ENCODE results near the gene SLC5A5. TPM values are rescaled to one million over a fixed set of nuclear protein-coding genes. Genes with fewer than 3 reads are reported as not detected.

The SLC5A5 gene
- total and polyA plus RNA-seq, 2 of the 4 experiments (the other 2 are of a cell fraction) = not detected

DNA sequence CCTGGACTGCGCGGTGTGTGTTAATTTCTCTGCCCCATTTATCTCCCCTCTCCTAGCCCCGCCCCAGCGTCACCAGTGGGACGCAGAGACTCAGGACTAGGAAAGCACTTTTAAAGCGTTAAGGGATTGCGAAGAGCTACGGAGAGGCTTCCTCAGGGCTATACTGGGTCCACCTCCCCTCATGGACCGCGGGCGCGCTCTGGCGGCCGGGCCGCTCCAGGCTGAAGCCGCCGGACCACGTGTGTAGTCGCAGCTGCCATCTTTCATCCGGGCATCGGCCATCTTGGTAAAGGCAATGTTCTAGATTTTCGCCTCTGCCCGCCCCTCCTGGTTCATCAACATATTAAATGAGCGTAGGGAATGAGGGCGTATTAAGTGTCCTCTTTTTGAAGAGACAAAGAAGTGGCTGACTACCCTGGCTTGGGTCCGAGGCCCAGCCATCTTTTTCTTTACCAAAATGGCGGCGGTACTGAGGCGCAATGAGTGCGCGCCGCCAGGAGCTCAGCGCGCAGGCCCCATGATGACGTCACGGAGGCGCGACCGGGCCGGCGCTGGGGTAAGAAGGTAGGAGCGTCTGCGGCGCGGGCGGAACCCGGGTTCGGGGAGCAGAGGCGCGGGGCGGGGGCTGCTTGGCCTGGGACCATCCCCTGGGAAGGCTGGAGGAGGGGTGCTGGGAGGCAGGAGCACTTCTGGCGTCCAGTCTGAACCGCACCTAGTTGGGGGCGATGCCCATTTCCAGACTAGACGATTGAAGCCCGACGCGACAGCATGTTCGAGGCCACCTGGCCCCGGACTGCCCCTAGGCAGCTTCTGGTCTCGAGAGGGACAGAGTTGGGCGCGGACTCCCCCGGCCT is 61.0 kb downstream of the SLC5A5 start, which contains the start of gene CCDC124:
Gene CCDC124, plus strand, starts transcription at position 531 of the 854 bp plus-strand sequence. CDS start 3,406 bp downstream, outside the sequence.
- H4K8ac ChIP-seq (ENCODE audit: low read depth in 2 of 2, low read length in 2 of 2) = peak within 1 kb of the TSS; percentile 84 to 100
- peaks cover 4% of the 10 kb centered on the region; the same call in 1 of the 2 replicates for H3K36me3 ChIP-seq (ENCODE audit: control insufficient read depth, insufficient read depth, low read length)
- peak within 1 kb of the TSS; percentile 87 for H3K27ac ChIP-seq (ENCODE audit: insufficient read depth, low read length)
- H3K14ac ChIP-seq (replicated peaks; ENCODE audit: low read depth, low read length) = peak within 1 kb of the TSS; percentile 92
- WGBS, 2 experiments (ENCODE audit: extremely low coverage in 2 of 2, insufficient read length in 1 of 2) = no CpG with 5 or more reads among the region's 64 CpGs
- peak within 1 kb of the TSS; percentile 98 for H3K4ac ChIP-seq (ENCODE audit: low read depth, low read length)
- H2AK9ac ChIP-seq (replicated peaks; ENCODE audit: low read depth, low read length, poor library complexity) = peak within 1 kb of the TSS; percentile 96
- ATAC-seq (ENCODE audit: low read depth) (peak; percentile 99), DNase-seq (peak; percentile 89)
- peak within 1 kb of the TSS; percentile 87 for H4K5ac ChIP-seq (ENCODE audit: low read depth, low read length)
- peak within 1 kb of the TSS; percentile 70 for H3K4me3 ChIP-seq (ENCODE audit: insufficient read depth, low read depth, low read length)
- no TSS peak for BruUV-seq (replicated peaks)
- H3K4me2 ChIP-seq (ENCODE audit: low read depth, low read length) = peak within 1 kb of the TSS; percentile 89
- H4K91ac ChIP-seq (ENCODE audit: insufficient read depth, low read depth, low read length) = peak within 1 kb of the TSS; percentile 99
- peak within 1 kb of the TSS; percentile 99 for H2BK20ac ChIP-seq (ENCODE audit: low read depth, low read length)
- H3K9ac ChIP-seq (ENCODE audit: low read depth, low read length) = peak within 1 kb of the TSS; percentile 87
- peak within 1 kb of the TSS; percentile 96; the same call in 1 of the 3 replicates for H2BK15ac ChIP-seq (ENCODE audit: low read depth, low read length)
- H2AK5ac ChIP-seq (ENCODE audit: low read depth, low read length) = peak within 1 kb of the TSS; percentile 60
- peak within 1 kb of the TSS; percentile 99 for H2BK120ac ChIP-seq (ENCODE audit: low read depth, low read length)
- peak within 1 kb of the TSS; percentile 96 for H2BK5ac ChIP-seq (ENCODE audit: low read depth, low read length, poor library complexity, severe bottlenecking)
- H3K23ac ChIP-seq (ENCODE audit: low read depth, low read length) = peak within 1 kb of the TSS; percentile 94; the same call in 1 of the 2 replicates
- CTCF ChIA-PET = interaction anchor here (0.6 to 3.0 kb wide), 8 partner anchors 21 to 205 kb away, joined by 3 to 33 read pairs (median 4); partner anchors contain the start of genes ARRDC2, RPL18A and SLC5A5
- H3K56ac ChIP-seq (ENCODE audit: extremely low read depth, insufficient read depth, low read length) = peak within 1 kb of the TSS; percentile 94
- peaks cover 7% of the 10 kb centered on the region; the same call in 1 of the 2 replicates for H4K20me1 ChIP-seq (ENCODE audit: insufficient read depth, low read length)
- H2AFZ ChIP-seq (replicated peaks; ENCODE audit: low read length, poor library complexity) = peak within 1 kb of the TSS; percentile 100
- peaks cover 3% of the 10 kb centered on the region; the same call in 1 of the 2 replicates for H3K4me1 ChIP-seq (ENCODE audit: control insufficient read depth, insufficient read depth, low read length)
- peaks cover 0 to 25% of the 10 kb centered on the region in 2 experiments; a peak in 3 of 4 replicates for H3K79me1 ChIP-seq (ENCODE audit: low read depth in 1 of 2, low read length in 2 of 2)
- H3K9me1 ChIP-seq (ENCODE audit: insufficient read depth, low read length) = peaks cover 3% of the 10 kb centered on the region
- dilution Hi-C loops (cut with HindIII; ENCODE audit: low sequenced_read_pairs, unreplicated experiment) = no loop called here
- peaks cover 2% of the 10 kb centered on the region; the same call in 1 of the 2 replicates for H3K27me3 ChIP-seq (ENCODE audit: control insufficient read depth, insufficient read depth, low read length)
- intact Hi-C loops (cut with micrococcal nuclease) = loop anchor here (1.0 kb wide), 2 partner anchors 62 to 73 kb away; partner anchors contain the start of gene RPL18A
- no peaks in the 10 kb centered on the region for H3K9me3 ChIP-seq (ENCODE audit: control insufficient read depth, insufficient read depth, low read length)
- POLR2A ChIA-PET (ENCODE audit: unreplicated experiment) = interaction anchor here (1.4 kb wide), 1 partner anchor 73 kb away, joined by 12 read pairs; the partner anchor contains the start of gene RPL18A
- H3K18ac ChIP-seq (ENCODE audit: low read depth, low read length) = peak within 1 kb of the TSS; percentile 87
- in situ Hi-C loops (cut with MboI; ENCODE audit: low sequenced_read_pairs) = loop anchor here (25.0 kb wide), 1 partner anchor 130 kb away; no protein-coding TSS in a partner anchor
- TF ChIP-seq ELK1 (IDR thresholded peaks at IDR 0.05; ENCODE audit: borderline replicate concordance, low read depth, low read length) = no peak
- TF ChIP-seq RCOR1 (IDR thresholded peaks at IDR 0.05; ENCODE audit: insufficient replicate concordance, low read length) = peak; percentile 69
- peak; percentile 82; the same call in 1 of the 2 replicates for TF ChIP-seq MAZ (IDR thresholded peaks at IDR 0.05; ENCODE audit: borderline replicate concordance, low read depth, low read length)
- TF ChIP-seq, protein P1, sequence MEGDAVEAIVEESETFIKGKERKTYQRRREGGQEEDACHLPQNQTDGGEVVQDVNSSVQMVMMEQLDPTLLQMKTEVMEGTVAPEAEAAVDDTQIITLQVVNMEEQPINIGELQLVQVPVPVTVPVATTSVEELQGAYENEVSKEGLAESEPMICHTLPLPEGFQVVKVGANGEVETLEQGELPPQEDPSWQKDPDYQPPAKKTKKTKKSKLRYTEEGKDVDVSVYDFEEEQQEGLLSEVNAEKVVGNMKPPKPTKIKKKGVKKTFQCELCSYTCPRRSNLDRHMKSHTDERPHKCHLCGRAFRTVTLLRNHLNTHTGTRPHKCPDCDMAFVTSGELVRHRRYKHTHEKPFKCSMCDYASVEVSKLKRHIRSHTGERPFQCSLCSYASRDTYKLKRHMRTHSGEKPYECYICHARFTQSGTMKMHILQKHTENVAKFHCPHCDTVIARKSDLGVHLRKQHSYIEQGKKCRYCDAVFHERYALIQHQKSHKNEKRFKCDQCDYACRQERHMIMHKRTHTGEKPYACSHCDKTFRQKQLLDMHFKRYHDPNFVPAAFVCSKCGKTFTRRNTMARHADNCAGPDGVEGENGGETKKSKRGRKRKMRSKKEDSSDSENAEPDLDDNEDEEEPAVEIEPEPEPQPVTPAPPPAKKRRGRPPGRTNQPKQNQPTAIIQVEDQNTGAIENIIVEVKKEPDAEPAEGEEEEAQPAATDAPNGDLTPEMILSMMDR (conservative IDR thresholded peaks at IDR 0.05; ENCODE audit: low read depth, low read length) = peak; percentile 99
- TF ChIP-seq NFE2L2 (IDR thresholded peaks at IDR 0.05; ENCODE audit: low read depth, low read length) = no peak
- TF ChIP-seq SMC3 (IDR thresholded peaks at IDR 0.05; ENCODE audit: low read depth, low read length) = peak; percentile 93
- TF ChIP-seq, protein P2, sequence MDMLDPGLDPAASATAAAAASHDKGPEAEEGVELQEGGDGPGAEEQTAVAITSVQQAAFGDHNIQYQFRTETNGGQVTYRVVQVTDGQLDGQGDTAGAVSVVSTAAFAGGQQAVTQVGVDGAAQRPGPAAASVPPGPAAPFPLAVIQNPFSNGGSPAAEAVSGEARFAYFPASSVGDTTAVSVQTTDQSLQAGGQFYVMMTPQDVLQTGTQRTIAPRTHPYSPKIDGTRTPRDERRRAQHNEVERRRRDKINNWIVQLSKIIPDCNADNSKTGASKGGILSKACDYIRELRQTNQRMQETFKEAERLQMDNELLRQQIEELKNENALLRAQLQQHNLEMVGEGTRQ (IDR thresholded peaks at IDR 0.05; ENCODE audit: low read depth, low read length) = peak; percentile 94
- TF ChIP-seq RAD21 (IDR thresholded peaks at IDR 0.05; ENCODE audit: low read length) = peak; percentile 94
- no peak for TF ChIP-seq FOS (IDR thresholded peaks at IDR 0.05; ENCODE audit: low read depth, low read length)
- TF ChIP-seq MXI1 (IDR thresholded peaks at IDR 0.05; ENCODE audit: borderline replicate concordance, low read depth, low read length) = peak; percentile 89
- no peak for TF ChIP-seq MAFK (IDR thresholded peaks at IDR 0.05; ENCODE audit: low read depth, low read length)
- TF ChIP-seq RFX5 (IDR thresholded peaks at IDR 0.05; ENCODE audit: low read depth, low read length) = no peak
